GM19463 (cell line): ENCODE data around the gene DDX3X.
"Not testable (repeated sequence)": the region's sequence is repeated elsewhere in the genome, so short reads cannot be mapped to it uniquely, and the experiment has no call there.

Experiments
- ATAC-seq: cut with Tn5 transposase; IDR thresholded peaks from one replicate; pipeline ENCODE4 v1.9.1; 2021; ENCODE audit warnings: mild to moderate bottlenecking, moderate library complexity; ENCODE audit not compliant: unreplicated experiment

DDX3X gene

DNA sequence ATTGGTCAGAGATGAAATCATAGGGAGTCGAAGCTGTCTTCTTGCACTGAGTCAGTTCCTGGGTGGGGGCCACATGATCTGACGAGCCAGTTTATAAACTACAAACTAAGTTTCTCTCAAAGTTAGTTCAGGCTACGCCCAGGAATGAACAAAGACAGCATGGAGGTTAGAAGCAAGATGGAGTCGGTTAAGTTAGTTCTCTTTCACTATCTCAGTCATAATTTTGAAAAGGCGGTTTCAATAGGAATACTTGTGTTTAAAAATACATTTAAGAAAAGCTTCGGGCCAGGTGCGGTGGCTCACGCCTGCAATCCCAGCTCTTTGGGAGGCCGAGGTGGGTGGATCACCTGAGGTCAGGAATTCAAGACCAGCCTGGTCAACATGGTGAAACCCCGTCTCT lies 77.3 kb downstream of the DDX3X start:
- ATAC-seq, result not testable (repeated sequence)

DNA sequence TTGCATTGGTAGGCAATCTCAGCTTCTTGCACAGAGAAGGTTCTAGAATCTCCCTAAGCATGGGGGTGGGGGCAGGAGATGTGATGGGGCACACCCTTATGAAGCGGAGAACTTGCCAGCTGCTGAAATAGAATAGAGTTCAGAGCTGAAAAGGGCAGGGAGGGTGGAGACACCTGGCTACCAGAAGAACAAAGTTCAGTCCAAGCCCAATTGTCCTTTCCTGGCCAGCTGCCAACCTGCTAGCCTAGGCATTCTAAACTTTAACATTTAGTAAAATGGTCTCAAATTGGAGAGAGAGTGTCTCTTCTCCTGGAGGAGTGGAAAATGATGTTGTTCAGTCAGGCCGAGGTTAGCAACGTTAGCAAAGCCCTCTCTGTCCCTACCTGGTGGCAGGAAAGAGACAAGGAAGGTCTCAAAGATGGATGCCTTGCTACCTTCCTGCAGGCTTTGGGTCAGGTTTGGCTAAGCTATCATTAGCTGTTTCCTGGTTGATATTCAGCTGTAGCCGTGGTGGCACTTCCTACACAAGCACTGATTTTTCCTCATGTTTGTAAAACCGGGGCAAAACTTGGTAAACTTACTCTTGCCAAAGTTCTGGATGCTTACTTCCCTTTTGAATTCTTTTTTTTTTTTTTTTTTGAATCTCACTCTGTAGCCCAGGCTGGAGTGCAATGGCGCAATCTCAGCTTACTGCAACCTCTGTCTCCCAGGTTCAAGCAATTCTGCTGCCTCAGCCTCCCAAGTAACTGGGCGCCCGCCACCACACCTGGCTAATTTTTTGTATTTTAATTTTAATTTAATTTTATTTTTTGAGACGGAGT lies 78.5 kb downstream of the DDX3X start:
- ATAC-seq, result no peak
